ENCODE data around the gene TIA1.

Gene TIA1

GRCh38 chr2:70201831-70202230 is 46.6 kb downstream of the TIA1 start:
- no peak for TF ChIP-seq EZH2phosphoT487 (IDR thresholded peaks at IDR 0.05; ENCODE audit: low read length)
- TF ChIP-seq, protein P1, sequence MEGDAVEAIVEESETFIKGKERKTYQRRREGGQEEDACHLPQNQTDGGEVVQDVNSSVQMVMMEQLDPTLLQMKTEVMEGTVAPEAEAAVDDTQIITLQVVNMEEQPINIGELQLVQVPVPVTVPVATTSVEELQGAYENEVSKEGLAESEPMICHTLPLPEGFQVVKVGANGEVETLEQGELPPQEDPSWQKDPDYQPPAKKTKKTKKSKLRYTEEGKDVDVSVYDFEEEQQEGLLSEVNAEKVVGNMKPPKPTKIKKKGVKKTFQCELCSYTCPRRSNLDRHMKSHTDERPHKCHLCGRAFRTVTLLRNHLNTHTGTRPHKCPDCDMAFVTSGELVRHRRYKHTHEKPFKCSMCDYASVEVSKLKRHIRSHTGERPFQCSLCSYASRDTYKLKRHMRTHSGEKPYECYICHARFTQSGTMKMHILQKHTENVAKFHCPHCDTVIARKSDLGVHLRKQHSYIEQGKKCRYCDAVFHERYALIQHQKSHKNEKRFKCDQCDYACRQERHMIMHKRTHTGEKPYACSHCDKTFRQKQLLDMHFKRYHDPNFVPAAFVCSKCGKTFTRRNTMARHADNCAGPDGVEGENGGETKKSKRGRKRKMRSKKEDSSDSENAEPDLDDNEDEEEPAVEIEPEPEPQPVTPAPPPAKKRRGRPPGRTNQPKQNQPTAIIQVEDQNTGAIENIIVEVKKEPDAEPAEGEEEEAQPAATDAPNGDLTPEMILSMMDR (IDR thresholded peaks at IDR 0.05; ENCODE audit: low read length), result no peak
- TF ChIP-seq EZH2 (optimal IDR thresholded peaks at IDR 0.05; ENCODE audit: low read depth, low read length), result no peak
- H3K4me3 ChIP-seq (ENCODE audit: low read length), result no peak overlapping the region
- H3K79me2 ChIP-seq (ENCODE audit: low read length), result no peaks in the 10 kb centered on the region
- H3K9me3 ChIP-seq (replicated peaks; ENCODE audit: insufficient read depth, low read length), result no peaks in the 10 kb centered on the region
- no peak overlapping the region for H3K27ac ChIP-seq (ENCODE audit: low read length)
- DNase-seq, result no peak
- H3K9ac ChIP-seq (ENCODE audit: low read length), result no peak overlapping the region
- no peaks in the 10 kb centered on the region for H3F3A ChIP-seq (ENCODE audit: insufficient read depth, low read length)
- H3K4me2 ChIP-seq (ENCODE audit: low read depth, low read length), result no peak overlapping the region
- H2AFZ ChIP-seq (ENCODE audit: low read length), result no peak overlapping the region
- H4K20me1 ChIP-seq (ENCODE audit: insufficient read depth, low read length), result no peaks in the 10 kb centered on the region
- H3K27me3 ChIP-seq (replicated peaks; ENCODE audit: insufficient read depth, low read length), result no peaks in the 10 kb centered on the region
- H3K9me2 ChIP-seq (replicated peaks; ENCODE audit: insufficient read depth, low read length), result no peaks in the 10 kb centered on the region
- no peaks in the 10 kb centered on the region for H3K36me3 ChIP-seq (replicated peaks; ENCODE audit: insufficient read depth, low read length)
- no peaks in the 10 kb centered on the region for H3K4me1 ChIP-seq (ENCODE audit: low read length)

GRCh38 chr2:70201225-70201768 is 47.1 kb downstream of the TIA1 start:
- no peak for DNase-seq
- H3K9me2 ChIP-seq (replicated peaks; ENCODE audit: insufficient read depth, low read length), result no peaks in the 10 kb centered on the region
- H3K27me3 ChIP-seq (replicated peaks; ENCODE audit: insufficient read depth, low read length), result no peaks in the 10 kb centered on the region
- H3K4me1 ChIP-seq (ENCODE audit: low read length), result no peaks in the 10 kb centered on the region
- H3K9me3 ChIP-seq (replicated peaks; ENCODE audit: insufficient read depth, low read length), result no peaks in the 10 kb centered on the region
- no peak overlapping the region for H3K27ac ChIP-seq (ENCODE audit: low read length)
- H3K9ac ChIP-seq (ENCODE audit: low read length), result no peak overlapping the region
- no peak overlapping the region for H3K4me2 ChIP-seq (ENCODE audit: low read depth, low read length)
- no peak overlapping the region for H3K4me3 ChIP-seq (ENCODE audit: low read length)
- no peak overlapping the region for H2AFZ ChIP-seq (ENCODE audit: low read length)
- H4K20me1 ChIP-seq (ENCODE audit: insufficient read depth, low read length), result no peaks in the 10 kb centered on the region
- H3K36me3 ChIP-seq (replicated peaks; ENCODE audit: insufficient read depth, low read length), result no peaks in the 10 kb centered on the region
- no peaks in the 10 kb centered on the region for H3F3A ChIP-seq (ENCODE audit: insufficient read depth, low read length)
- TF ChIP-seq, protein P1 (IDR thresholded peaks at IDR 0.05; ENCODE audit: low read length), result no peak
- no peak for TF ChIP-seq EZH2 (optimal IDR thresholded peaks at IDR 0.05; ENCODE audit: low read depth, low read length)
- no peak for TF ChIP-seq EZH2phosphoT487 (IDR thresholded peaks at IDR 0.05; ENCODE audit: low read length)
- no peaks in the 10 kb centered on the region for H3K79me2 ChIP-seq (ENCODE audit: low read length)

GRCh38 chr2:70199320-70199864 is 49.0 kb downstream of the TIA1 start:
- Histone ChIP-seq H2AFZ (ENCODE audit: low read length) (no peak overlapping the region), H3K36me3 (replicated peaks; ENCODE audit: insufficient read depth, low read length) (no peaks in the 10 kb centered on the region), H3K9ac (ENCODE audit: low read length) (no peak overlapping the region), H3K4me2 (ENCODE audit: low read depth, low read length) (no peak overlapping the region), H3K9me3 (replicated peaks; ENCODE audit: insufficient read depth, low read length) (no peaks in the 10 kb centered on the region), H3K79me2 (ENCODE audit: low read length) (no peaks in the 10 kb centered on the region), H3K27ac (ENCODE audit: low read length) (no peak overlapping the region), H3K4me3 (ENCODE audit: low read length) (no peak overlapping the region), H3K27me3 (replicated peaks; ENCODE audit: insufficient read depth, low read length) (no peaks in the 10 kb centered on the region), H3F3A (ENCODE audit: insufficient read depth, low read length) (no peaks in the 10 kb centered on the region), H4K20me1 (ENCODE audit: insufficient read depth, low read length) (no peaks in the 10 kb centered on the region), H3K4me1 (ENCODE audit: low read length) (no peaks in the 10 kb centered on the region), H3K9me2 (replicated peaks; ENCODE audit: insufficient read depth, low read length) (no peaks in the 10 kb centered on the region)
- TF ChIP-seq EZH2 (optimal IDR thresholded peaks at IDR 0.05; ENCODE audit: low read depth, low read length) (no peak), EZH2phosphoT487 (IDR thresholded peaks at IDR 0.05; ENCODE audit: low read length) (no peak)
- TF ChIP-seq, protein P1 (IDR thresholded peaks at IDR 0.05; ENCODE audit: low read length), result no peak
- no peak for DNase-seq

All from MM.1S (cell line).